H9 (cell line): ENCODE measurements around the gene PMEPA1. TPM values are rescaled to one million over a fixed set of nuclear protein-coding genes. Genes with fewer than 3 reads are reported as not detected.

Source experiments
- DNase-seq: peaks from one replicate; pipeline ENCODE4 v3.0.0-alpha.2; 2017
- H2AFZ ChIP-seq: one replicate; pipeline ENCODE4 v1.6.1; 2013; ENCODE audit warnings: mild to moderate bottlenecking, low read length, control low read depth, moderate library complexity
- H2AK5ac ChIP-seq: 2 replicates; pipeline ENCODE4 v1.6.1; 2013; ENCODE audit warnings: low read length, control low read depth, mixed read lengths; ENCODE audit not compliant: insufficient read length
- H2BK120ac ChIP-seq: one replicate; pipeline ENCODE4 v1.6.1; 2013; ENCODE audit warnings: low read depth, mild to moderate bottlenecking, low read length, control low read depth, inconsistent platforms; ENCODE audit not compliant: poor library complexity, severe bottlenecking
- H2BK12ac ChIP-seq: 2 replicates; pipeline ENCODE4 v1.6.1; 2013; ENCODE audit warnings: low read length, control low read depth, mixed read lengths, low read depth; ENCODE audit not compliant: insufficient read length
- H2BK15ac ChIP-seq: 2 replicates; pipeline ENCODE4 v1.6.1; 2013; ENCODE audit warnings: low read depth, low read length, control low read depth
- H2BK20ac ChIP-seq: one replicate; pipeline ENCODE4 v1.6.1; 2013; ENCODE audit warnings: low read depth, mild to moderate bottlenecking, low read length, control low read depth, inconsistent platforms; ENCODE audit not compliant: poor library complexity, severe bottlenecking
- H2BK5ac ChIP-seq: 2 replicates; pipeline ENCODE4 v1.6.1; 2013; ENCODE audit warnings: low read length, control low read depth, mixed read lengths; ENCODE audit not compliant: insufficient read length
- H3K14ac ChIP-seq: 2 replicates; pipeline ENCODE4 v1.6.1; 2013; ENCODE audit warnings: low read length, control low read depth; ENCODE audit not compliant: insufficient read depth
- H3K18ac ChIP-seq: 2 replicates; pipeline ENCODE4 v1.6.1; 2013; ENCODE audit warnings: low read depth, mild to moderate bottlenecking, mixed read lengths, low read length, control low read depth; ENCODE audit not compliant: insufficient read length
- H3K23ac ChIP-seq: 2 replicates; pipeline ENCODE4 v1.6.1; 2013; ENCODE audit warnings: low read length, control low read depth, mixed read lengths, low read depth; ENCODE audit not compliant: insufficient read length
- H3K23me2 ChIP-seq: 2 replicates; pipeline ENCODE4 v1.6.1; 2013; ENCODE audit warnings: low read depth, mild to moderate bottlenecking, mixed read lengths, low read length, control low read depth; ENCODE audit not compliant: insufficient read length, poor library complexity, severe bottlenecking
- H3K27ac ChIP-seq: 2 replicates; pipeline ENCODE4 v1.5.1; 2013; ENCODE audit warnings: low read length, control low read depth, mixed read lengths, low read depth; ENCODE audit not compliant: insufficient read length
- H3K27me3 ChIP-seq: 2 replicates; pipeline ENCODE4 v1.6.1; 2013; ENCODE audit warnings: low read length, control low read depth, inconsistent platforms; ENCODE audit not compliant: insufficient read depth
- H3K4ac ChIP-seq: 2 replicates; pipeline ENCODE4 v1.6.1; 2013; ENCODE audit warnings: low read depth, mild to moderate bottlenecking, control low read depth, inconsistent platforms, low read length, moderate library complexity
- H3K4me1 ChIP-seq: 2 replicates; pipeline ENCODE4 v1.6.1; 2013; ENCODE audit warnings: low read length, control low read depth, inconsistent platforms; ENCODE audit not compliant: insufficient read depth
- H3K4me2 ChIP-seq: 2 replicates; pipeline ENCODE4 v1.6.1; 2013; ENCODE audit warnings: low read length, control low read depth, mixed read lengths; ENCODE audit not compliant: insufficient read length, insufficient read depth
- H3K56ac ChIP-seq: 2 replicates; pipeline ENCODE4 v1.6.1; 2013; ENCODE audit warnings: low read depth, mild to moderate bottlenecking, mixed read lengths, low read length, control low read depth; ENCODE audit not compliant: insufficient read length
- H3K79me1 ChIP-seq: 2 replicates; pipeline ENCODE4 v1.6.1; 2013; ENCODE audit warnings: low read depth, mild to moderate bottlenecking, moderate library complexity, low read length, control low read depth, inconsistent platforms; ENCODE audit not compliant: insufficient read depth, poor library complexity, severe bottlenecking
- H3K79me2 ChIP-seq: 2 replicates; pipeline ENCODE4 v1.6.1; 2013; ENCODE audit warnings: low read length, control low read depth, inconsistent platforms; ENCODE audit not compliant: insufficient read depth
- H3K9ac ChIP-seq: 2 replicates; pipeline ENCODE4 v1.6.1; 2013; ENCODE audit warnings: low read length, control low read depth, mixed read lengths; ENCODE audit not compliant: insufficient read length; ENCODE audit errors: extremely low read depth
- H3K9me3 ChIP-seq: one replicate; pipeline ENCODE4 v1.6.1; 2013; ENCODE audit warnings: low read depth, low read length, inconsistent platforms; ENCODE audit not compliant: control insufficient read depth
- H3T11ph ChIP-seq: one replicate; pipeline ENCODE4 v1.6.1; 2013; ENCODE audit warnings: mild to moderate bottlenecking, low read length, control low read depth, inconsistent platforms
- H4K20me1 ChIP-seq: one replicate; pipeline ENCODE4 v1.6.1; 2013; ENCODE audit not compliant: control insufficient read depth, insufficient read length, insufficient read depth
- H4K5ac ChIP-seq: 2 replicates; pipeline ENCODE4 v1.6.1; 2013; ENCODE audit warnings: low read depth, mild to moderate bottlenecking, mixed read lengths, low read length, control low read depth; ENCODE audit not compliant: insufficient read length
- H4K8ac ChIP-seq: replicated peaks from 2 replicates; pipeline ENCODE4 v1.6.1; 2013; ENCODE audit warnings: low read length, control low read depth, mixed read lengths, low read depth; ENCODE audit not compliant: insufficient read length
- H4K91ac ChIP-seq: 2 replicates; pipeline ENCODE4 v1.6.1; 2013; ENCODE audit warnings: low read depth, mild to moderate bottlenecking, moderate library complexity, mixed read lengths, low read length, control low read depth; ENCODE audit not compliant: insufficient read length
- H3K27ac Mint-ChIP-seq, 3 experiments: 2 replicates in 2 of 3; 3 replicates in 1 of 3; pipeline ENCODE4 v1.8.0; 2020 to 2021; ENCODE audit warnings: mixed read lengths in 3 of 3, mild to moderate bottlenecking in 1 of 3, moderate library complexity in 1 of 3
- H3K27me3 Mint-ChIP-seq: 2 replicates; pipeline ENCODE4 v1.8.0; 2021; ENCODE audit warnings: low read depth, mild to moderate bottlenecking, moderate library complexity, mixed read lengths
- H3K36me3 Mint-ChIP-seq, 3 experiments: 2 replicates in 2 of 3; 3 replicates in 1 of 3; pipeline ENCODE4 v1.8.0; 2020 to 2021; ENCODE audit warnings: low read depth in 3 of 3, mixed read lengths in 3 of 3; ENCODE audit not compliant: insufficient read depth in 1 of 3
- H3K4me1 Mint-ChIP-seq, 2 experiments: 2 replicates each; pipeline ENCODE4 v1.8.0; 2020; ENCODE audit warnings: mixed read lengths in 2 of 2
- H3K4me3 Mint-ChIP-seq, 2 experiments: 2 replicates in 1 of 2; 3 replicates in 1 of 2; pipeline ENCODE4 v1.8.0; 2020 to 2021; ENCODE audit warnings: mild to moderate bottlenecking in 2 of 2, mixed read lengths in 2 of 2, moderate library complexity in 1 of 2
- H3K9me3 Mint-ChIP-seq, 2 experiments: 2 replicates in 1 of 2; 3 replicates in 1 of 2; pipeline ENCODE4 v1.8.0; 2020; ENCODE audit warnings: mild to moderate bottlenecking in 2 of 2, mixed read lengths in 2 of 2, moderate library complexity in 1 of 2
- WGBS: extraction: QIAGEN DNeasy Blood & Tissue Kit; methylation state at CpG from one replicate; pipeline ENCODE4 v1.1.7; 2013; ENCODE audit warnings: missing lambda C conversion rate, low lambda C conversion rate, mixed read lengths; ENCODE audit not compliant: insufficient read length; ENCODE audit errors: extremely low coverage; 5-methylcytosine and 5-hydroxymethylcytosine counted together
- total RNA-seq: library from RNA; stranded (reverse); gene quantifications from 2 replicates; pipeline ENCODE4 v1.2.1, GENCODE V29; 2021
- TF ChIP-seq, protein P1 (sequence below): fragments of 200-600 bp; sonication (generic); conservative IDR thresholded peaks from 3 replicates; pipeline ENCODE4 v1.8.0; 2021; ENCODE audit warnings: antibody characterized with exemption, mild to moderate bottlenecking

The PMEPA1 gene
- total RNA-seq, 1 experiment from 2014 or later, result 34.6 TPM

- WGBS, result no CpG with 5 or more reads among the region's 12 CpGs
- H3K4me1 Mint-ChIP-seq, result peaks cover 6 to 10% of the 10 kb centered on the region in 2 experiments
- no peaks in the 10 kb centered on the region for H3K27me3 ChIP-seq
Observed at GRCh38 chr20:57613481-57613921, 96.3 kb downstream of the PMEPA1 start.

More at GRCh38 chr20:57613481-57613921, 96.3 kb downstream of the PMEPA1 start:
- Histone ChIP-seq H3T11ph (no peak overlapping the region), H3K4ac (no peak overlapping the region), H3K14ac (no peak overlapping the region), H2BK12ac (no peak overlapping the region), H2AFZ (no peak overlapping the region), H3K56ac (no peak overlapping the region), H4K5ac (no peak overlapping the region), H3K27ac (no peak overlapping the region), H4K91ac (no peak overlapping the region), H3K4me2 (no peak overlapping the region), H2BK15ac (no peak overlapping the region), H3K23ac (no peak overlapping the region), H2BK5ac (no peak overlapping the region), H3K79me2 (no peaks in the 10 kb centered on the region), H3K4me1 (no peaks in the 10 kb centered on the region), H3K9ac (no peak overlapping the region), H2BK20ac (no peak overlapping the region), H3K23me2 (no peaks in the 10 kb centered on the region), H4K20me1 (no peaks in the 10 kb centered on the region), H3K79me1 (no peaks in the 10 kb centered on the region), H2BK120ac (no peak overlapping the region), H2AK5ac (no peak overlapping the region), H3K18ac (no peak overlapping the region), H3K9me3 (no peaks in the 10 kb centered on the region), H4K8ac (no peak overlapping the region)
- H3K27me3 Mint-ChIP-seq, result peaks cover 4% of the 10 kb centered on the region
- H3K4me3 Mint-ChIP-seq, result no peak overlapping the region
- TF ChIP-seq, protein P1, sequence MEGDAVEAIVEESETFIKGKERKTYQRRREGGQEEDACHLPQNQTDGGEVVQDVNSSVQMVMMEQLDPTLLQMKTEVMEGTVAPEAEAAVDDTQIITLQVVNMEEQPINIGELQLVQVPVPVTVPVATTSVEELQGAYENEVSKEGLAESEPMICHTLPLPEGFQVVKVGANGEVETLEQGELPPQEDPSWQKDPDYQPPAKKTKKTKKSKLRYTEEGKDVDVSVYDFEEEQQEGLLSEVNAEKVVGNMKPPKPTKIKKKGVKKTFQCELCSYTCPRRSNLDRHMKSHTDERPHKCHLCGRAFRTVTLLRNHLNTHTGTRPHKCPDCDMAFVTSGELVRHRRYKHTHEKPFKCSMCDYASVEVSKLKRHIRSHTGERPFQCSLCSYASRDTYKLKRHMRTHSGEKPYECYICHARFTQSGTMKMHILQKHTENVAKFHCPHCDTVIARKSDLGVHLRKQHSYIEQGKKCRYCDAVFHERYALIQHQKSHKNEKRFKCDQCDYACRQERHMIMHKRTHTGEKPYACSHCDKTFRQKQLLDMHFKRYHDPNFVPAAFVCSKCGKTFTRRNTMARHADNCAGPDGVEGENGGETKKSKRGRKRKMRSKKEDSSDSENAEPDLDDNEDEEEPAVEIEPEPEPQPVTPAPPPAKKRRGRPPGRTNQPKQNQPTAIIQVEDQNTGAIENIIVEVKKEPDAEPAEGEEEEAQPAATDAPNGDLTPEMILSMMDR, result no peak
- no peak for DNase-seq
- H3K36me3 Mint-ChIP-seq, result no peaks in the 10 kb centered on the region
- no peak overlapping the region for H3K27ac Mint-ChIP-seq
- no peaks in the 10 kb centered on the region for H3K9me3 Mint-ChIP-seq
